GM12878 (cell line): ENCODE data around the gene TXN2. TPM values are rescaled to one million over a fixed set of nuclear protein-coding genes. Genes with fewer than 3 reads are reported as not detected.
A peak's percentile ranks its signal among the peaks of the same experiment; 100 is the strongest.

Experiments
- BCL11A ChIP-seq: IDR thresholded peaks from 2 replicates; pipeline ENCODE4 v1.6.1; 2011; ENCODE audit warnings: low read depth, low read length
- CHD2 ChIP-seq: IDR thresholded peaks from 2 replicates; pipeline ENCODE4 v1.6.1; 2011; ENCODE audit warnings: low read depth, low read length, improper control_type of control experiment, borderline replicate concordance
- CREM ChIP-seq: IDR thresholded peaks from 2 replicates; pipeline ENCODE4 v1.6.1; 2014; ENCODE audit warnings: antibody characterized with exemption, low read depth
- EGR1 ChIP-seq, 2 experiments: IDR thresholded peaks; 1 replicate in 1 of 2; 2 replicates in 1 of 2; pipeline ENCODE4 v1.6.1; 2011 to 2012; ENCODE audit warnings: low read depth in 2 of 2, low read length in 2 of 2, borderline replicate concordance in 1 of 2, mild to moderate bottlenecking in 1 of 2, moderate library complexity in 1 of 2
- ESRRA ChIP-seq: IDR thresholded peaks from 2 replicates; pipeline ENCODE4 v1.6.1; 2012; ENCODE audit warnings: mild to moderate bottlenecking, low read length, improper control_type of control experiment
- ETV6 ChIP-seq, 2 experiments: fragments of 450-650 bp in 1 of 2; IDR thresholded peaks in 1 of 2; conservative IDR thresholded peaks in 1 of 2; 2 replicates each; pipeline ENCODE4 v1.6.1; 2014; ENCODE audit warnings: antibody characterized with exemption in 1 of 2, borderline replicate concordance in 1 of 2, low read depth in 1 of 2, mild to moderate bottlenecking in 1 of 2, moderate library complexity in 1 of 2
- GABPA ChIP-seq: IDR thresholded peaks from 2 replicates; pipeline ENCODE4 v1.6.1; 2014; ENCODE audit warnings: antibody characterized with exemption, low read depth, mild to moderate bottlenecking, inconsistent platforms
- IRF4 ChIP-seq: IDR thresholded peaks from 2 replicates; pipeline ENCODE4 v1.6.1; 2011; ENCODE audit warnings: low read depth, low read length
- KLF5 ChIP-seq: fragments of 450-650 bp; IDR thresholded peaks from 2 replicates; pipeline ENCODE4 v1.6.1; 2014; ENCODE audit warnings: mild to moderate bottlenecking; ENCODE audit not compliant: partially characterized antibody
- NFYB ChIP-seq: IDR thresholded peaks from 2 replicates; pipeline ENCODE4 v1.6.1; 2011; ENCODE audit warnings: low read depth, mild to moderate bottlenecking, low read length, improper control_type of control experiment, moderate library complexity; ENCODE audit not compliant: insufficient read depth
- POLR2A ChIP-seq: IDR thresholded peaks from 2 replicates; pipeline ENCODE4 v1.6.1; 2011; ENCODE audit warnings: low read depth, mild to moderate bottlenecking, low read length
- POLR2AphosphoS2 ChIP-seq: IDR thresholded peaks from 2 replicates; pipeline ENCODE4 v1.6.1; 2011; ENCODE audit warnings: low read depth, mild to moderate bottlenecking, low read length, improper control_type of control experiment, moderate library complexity
- RFX5 ChIP-seq: IDR thresholded peaks from 2 replicates; pipeline ENCODE4 v1.6.1; 2011; ENCODE audit warnings: low read depth, low read length, improper control_type of control experiment
- YY1 ChIP-seq: IDR thresholded peaks from 2 replicates; pipeline ENCODE4 v1.6.1; 2011; ENCODE audit warnings: low read depth, mild to moderate bottlenecking, low read length
- ZNF384 ChIP-seq: IDR thresholded peaks from 2 replicates; pipeline ENCODE4 v1.6.1; 2012; ENCODE audit warnings: low read depth, mild to moderate bottlenecking, low read length, improper control_type of control experiment, borderline replicate concordance
- polyA plus RNA-seq, 11 experiments: library from polyadenylated mRNA; depleted of rRNA in 4 of 11; unstranded in 6 of 11; stranded (reverse) in 5 of 11; fragments of >200 nt; fragmentation: Nextera tagmentation in 4 of 11; fragmentation: Illumina TruSeq in 1 of 11; extraction: Ambion mirVana in 4 of 11; extraction: Trizol in 1 of 11; gene quantifications; 1 replicate in 1 of 11; 2 replicates in 10 of 11; pipeline versions ENCODE4 v1.2.1 to v1.2.3, GENCODE V29; 2011 to 2016; ENCODE audit warnings: inconsistent platforms in 2 of 11, missing spikeins in 2 of 11, low read depth in 1 of 11
- total RNA-seq, 4 experiments: library from RNA; depleted of rRNA in 3 of 4; stranded (reverse); fragments of >200 nt in 3 of 4; fragmentation: Illumina TruSeq in 1 of 4; extraction: Trizol in 1 of 4; gene quantifications; 2 replicates each; pipeline versions ENCODE4 v1.2.1 to v1.2.3, GENCODE V29; 2013 to 2021
- TF ChIP-seq, protein P1 (sequence below): fragments of 450-650 bp; formaldehyde crosslinking; IDR thresholded peaks from 2 replicates; pipeline ENCODE4 v1.4.0; 2022; ENCODE audit warnings: mild to moderate bottlenecking, moderate library complexity
- TF ChIP-seq, protein P2 (sequence below): fragments of 450-650 bp; IDR thresholded peaks from 2 replicates; pipeline ENCODE4 v1.6.1; 2016; ENCODE audit warnings: mild to moderate bottlenecking, moderate library complexity, borderline replicate concordance
- TF ChIP-seq, protein P3 (sequence below): fragments of 450-650 bp; formaldehyde crosslinking; IDR thresholded peaks from 2 replicates; pipeline ENCODE4 v1.4.0; 2020; ENCODE audit warnings: mild to moderate bottlenecking, moderate library complexity

Gene TXN2
- total and polyA plus RNA-seq, 10 of the 15 experiments (the other 5 are each of a cell fraction or from before 2014, with no cell fraction given), result 70.2 to 350 (median 183) TPM

DNA sequence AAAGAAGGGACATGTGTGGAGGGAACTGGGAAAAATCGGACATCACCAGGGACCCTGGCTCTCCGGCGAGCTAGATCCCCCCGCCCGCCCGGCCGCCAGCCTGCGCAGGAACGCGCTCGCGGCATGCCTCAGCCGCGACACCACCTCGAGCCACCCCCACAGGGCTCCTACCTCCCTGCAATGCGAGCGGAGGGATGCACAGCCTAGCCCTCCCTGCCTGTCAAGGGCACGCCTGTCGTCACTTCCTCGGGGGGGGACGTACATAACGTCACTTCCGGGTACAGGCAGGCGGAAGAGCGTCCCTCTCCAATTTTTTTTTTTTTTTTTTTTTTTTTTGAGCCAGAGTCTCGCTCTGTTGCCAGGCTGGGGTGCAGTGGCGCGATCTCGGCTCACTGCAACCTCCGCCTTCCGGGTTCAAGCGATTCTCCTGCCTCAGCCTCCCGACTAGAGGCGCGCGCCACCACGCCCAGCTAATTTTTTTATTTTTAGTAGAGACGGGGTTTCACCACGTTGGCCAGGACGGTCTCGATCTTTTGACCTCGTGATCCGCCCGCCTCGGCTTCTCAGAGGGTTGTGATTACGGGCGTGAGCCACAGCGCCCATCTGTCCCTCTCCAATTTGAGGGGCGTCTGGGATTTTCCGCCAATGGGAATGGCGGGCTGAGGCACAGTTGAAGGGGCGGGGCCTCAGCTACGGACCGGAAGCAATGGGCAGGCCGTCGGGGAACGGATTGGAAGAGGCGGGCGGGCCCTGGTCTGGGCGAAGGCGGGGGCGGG is at the start of gene TXN2 (continued):
- TF ChIP-seq, protein P1, sequence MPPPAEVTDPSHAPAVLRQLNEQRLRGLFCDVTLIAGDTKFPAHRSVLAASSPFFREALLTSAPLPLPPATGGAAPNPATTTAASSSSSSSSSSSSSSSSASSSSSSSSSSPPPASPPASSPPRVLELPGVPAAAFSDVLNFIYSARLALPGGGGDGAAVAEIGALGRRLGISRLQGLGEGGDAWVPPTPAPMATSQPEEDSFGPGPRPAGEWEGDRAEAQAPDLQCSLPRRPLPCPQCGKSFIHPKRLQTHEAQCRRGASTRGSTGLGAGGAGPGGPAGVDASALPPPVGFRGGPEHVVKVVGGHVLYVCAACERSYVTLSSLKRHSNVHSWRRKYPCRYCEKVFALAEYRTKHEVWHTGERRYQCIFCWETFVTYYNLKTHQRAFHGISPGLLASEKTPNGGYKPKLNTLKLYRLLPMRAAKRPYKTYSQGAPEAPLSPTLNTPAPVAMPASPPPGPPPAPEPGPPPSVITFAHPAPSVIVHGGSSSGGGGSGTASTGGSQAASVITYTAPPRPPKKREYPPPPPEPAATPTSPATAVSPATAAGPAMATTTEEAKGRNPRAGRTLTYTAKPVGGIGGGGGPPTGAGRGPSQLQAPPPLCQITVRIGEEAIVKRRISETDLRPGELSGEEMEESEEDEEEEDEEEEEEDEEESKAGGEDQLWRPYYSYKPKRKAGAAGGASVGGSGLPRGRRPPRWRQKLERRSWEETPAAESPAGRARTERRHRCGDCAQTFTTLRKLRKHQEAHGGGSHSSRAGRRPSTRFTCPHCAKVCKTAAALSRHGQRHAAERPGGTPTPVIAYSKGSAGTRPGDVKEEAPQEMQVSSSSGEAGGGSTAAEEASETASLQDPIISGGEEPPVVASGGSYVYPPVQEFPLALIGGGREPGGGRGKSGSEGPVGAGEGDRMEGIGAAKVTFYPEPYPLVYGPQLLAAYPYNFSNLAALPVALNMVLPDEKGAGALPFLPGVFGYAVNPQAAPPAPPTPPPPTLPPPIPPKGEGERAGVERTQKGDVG (CRISPR knock-in tag), result no peak
- TF ChIP-seq, protein P2, sequence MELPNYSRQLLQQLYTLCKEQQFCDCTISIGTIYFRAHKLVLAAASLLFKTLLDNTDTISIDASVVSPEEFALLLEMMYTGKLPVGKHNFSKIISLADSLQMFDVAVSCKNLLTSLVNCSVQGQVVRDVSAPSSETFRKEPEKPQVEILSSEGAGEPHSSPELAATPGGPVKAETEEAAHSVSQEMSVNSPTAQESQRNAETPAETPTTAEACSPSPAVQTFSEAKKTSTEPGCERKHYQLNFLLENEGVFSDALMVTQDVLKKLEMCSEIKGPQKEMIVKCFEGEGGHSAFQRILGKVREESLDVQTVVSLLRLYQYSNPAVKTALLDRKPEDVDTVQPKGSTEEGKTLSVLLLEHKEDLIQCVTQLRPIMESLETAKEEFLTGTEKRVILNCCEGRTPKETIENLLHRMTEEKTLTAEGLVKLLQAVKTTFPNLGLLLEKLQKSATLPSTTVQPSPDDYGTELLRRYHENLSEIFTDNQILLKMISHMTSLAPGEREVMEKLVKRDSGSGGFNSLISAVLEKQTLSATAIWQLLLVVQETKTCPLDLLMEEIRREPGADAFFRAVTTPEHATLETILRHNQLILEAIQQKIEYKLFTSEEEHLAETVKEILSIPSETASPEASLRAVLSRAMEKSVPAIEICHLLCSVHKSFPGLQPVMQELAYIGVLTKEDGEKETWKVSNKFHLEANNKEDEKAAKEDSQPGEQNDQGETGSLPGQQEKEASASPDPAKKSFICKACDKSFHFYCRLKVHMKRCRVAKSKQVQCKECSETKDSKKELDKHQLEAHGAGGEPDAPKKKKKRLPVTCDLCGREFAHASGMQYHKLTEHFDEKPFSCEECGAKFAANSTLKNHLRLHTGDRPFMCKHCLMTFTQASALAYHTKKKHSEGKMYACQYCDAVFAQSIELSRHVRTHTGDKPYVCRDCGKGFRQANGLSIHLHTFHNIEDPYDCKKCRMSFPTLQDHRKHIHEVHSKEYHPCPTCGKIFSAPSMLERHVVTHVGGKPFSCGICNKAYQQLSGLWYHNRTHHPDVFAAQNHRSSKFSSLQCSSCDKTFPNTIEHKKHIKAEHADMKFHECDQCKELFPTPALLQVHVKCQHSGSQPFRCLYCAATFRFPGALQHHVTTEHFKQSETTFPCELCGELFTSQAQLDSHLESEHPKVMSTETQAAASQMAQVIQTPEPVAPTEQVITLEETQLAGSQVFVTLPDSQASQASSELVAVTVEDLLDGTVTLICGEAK, result peak; percentile 96
- TF ChIP-seq GABPA (peak; percentile 88), ESRRA (0 out of 2 replicates have a peak, but pooled peaks have one; percentile 68), RFX5 (0 out of 2 replicates have a peak, but pooled peaks have one; percentile 52), ETV6 (conservative IDR thresholded peaks at IDR 0.05 in 1 of 2, IDR thresholded peaks at IDR 0.05 in 1 of 2; ENCODE audit: borderline replicate concordance in 1 of 2, low read depth in 1 of 2) (peak in 1 of 2 experiments; percentile 0; a peak in 1 of 4 replicates), BCL11A (no peak), YY1 (peak; percentile 81), CREM (peak; percentile 96), IRF4 (0 out of 2 replicates have a peak, but pooled peaks have one; percentile 48), EGR1 (IDR thresholded peaks at IDR 0.05; ENCODE audit: borderline replicate concordance in 1 of 2, low read depth in 2 of 2, low read length in 2 of 2) (peak; percentile 40 to 82), KLF5 (peak; percentile 70), NFYB (peak; percentile 65; the same call in 1 of the 2 replicates), POLR2AphosphoS2 (peak; percentile 97), POLR2A (peak; percentile 99), CHD2 (peak; percentile 48; the same call in 1 of the 2 replicates), ZNF384 (peak; percentile 85)
- TF ChIP-seq, protein P3, sequence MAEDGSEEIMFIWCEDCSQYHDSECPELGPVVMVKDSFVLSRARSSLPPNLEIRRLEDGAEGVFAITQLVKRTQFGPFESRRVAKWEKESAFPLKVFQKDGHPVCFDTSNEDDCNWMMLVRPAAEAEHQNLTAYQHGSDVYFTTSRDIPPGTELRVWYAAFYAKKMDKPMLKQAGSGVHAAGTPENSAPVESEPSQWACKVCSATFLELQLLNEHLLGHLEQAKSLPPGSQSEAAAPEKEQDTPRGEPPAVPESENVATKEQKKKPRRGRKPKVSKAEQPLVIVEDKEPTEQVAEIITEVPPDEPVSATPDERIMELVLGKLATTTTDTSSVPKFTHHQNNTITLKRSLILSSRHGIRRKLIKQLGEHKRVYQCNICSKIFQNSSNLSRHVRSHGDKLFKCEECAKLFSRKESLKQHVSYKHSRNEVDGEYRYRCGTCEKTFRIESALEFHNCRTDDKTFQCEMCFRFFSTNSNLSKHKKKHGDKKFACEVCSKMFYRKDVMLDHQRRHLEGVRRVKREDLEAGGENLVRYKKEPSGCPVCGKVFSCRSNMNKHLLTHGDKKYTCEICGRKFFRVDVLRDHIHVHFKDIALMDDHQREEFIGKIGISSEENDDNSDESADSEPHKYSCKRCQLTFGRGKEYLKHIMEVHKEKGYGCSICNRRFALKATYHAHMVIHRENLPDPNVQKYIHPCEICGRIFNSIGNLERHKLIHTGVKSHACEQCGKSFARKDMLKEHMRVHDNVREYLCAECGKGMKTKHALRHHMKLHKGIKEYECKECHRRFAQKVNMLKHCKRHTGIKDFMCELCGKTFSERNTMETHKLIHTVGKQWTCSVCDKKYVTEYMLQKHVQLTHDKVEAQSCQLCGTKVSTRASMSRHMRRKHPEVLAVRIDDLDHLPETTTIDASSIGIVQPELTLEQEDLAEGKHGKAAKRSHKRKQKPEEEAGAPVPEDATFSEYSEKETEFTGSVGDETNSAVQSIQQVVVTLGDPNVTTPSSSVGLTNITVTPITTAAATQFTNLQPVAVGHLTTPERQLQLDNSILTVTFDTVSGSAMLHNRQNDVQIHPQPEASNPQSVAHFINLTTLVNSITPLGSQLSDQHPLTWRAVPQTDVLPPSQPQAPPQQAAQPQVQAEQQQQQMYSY (CRISPR knock-in tag), result no peak
